Panc1 (cell line): ENCODE measurements around the gene C10orf105.

Experiments used
- CTCF ChIP-seq: fragments of 450-650 bp; IDR thresholded peaks from 2 replicates; pipeline ENCODE4 v1.5.1; 2017; ENCODE audit warnings: mild to moderate bottlenecking
- POLR2AphosphoS5 ChIP-seq: IDR thresholded peaks from 2 replicates; pipeline ENCODE4 v1.6.1; 2012; ENCODE audit warnings: mild to moderate bottlenecking, low read depth, low read length, moderate library complexity
- REST ChIP-seq, 2 experiments: IDR thresholded peaks; 2 replicates each; pipeline ENCODE4 v1.6.1; 2011 to 2012; ENCODE audit warnings: low read depth in 2 of 2, control low read depth in 1 of 2, low read length in 1 of 2, mild to moderate bottlenecking in 1 of 2, moderate library complexity in 1 of 2; ENCODE audit not compliant: insufficient read depth in 1 of 2
- SIN3A ChIP-seq: IDR thresholded peaks from 2 replicates; pipeline ENCODE4 v1.6.1; 2012; ENCODE audit warnings: low read depth, mild to moderate bottlenecking, low read length, moderate library complexity, borderline replicate concordance; ENCODE audit not compliant: insufficient read depth

- no peak for TF ChIP-seq CTCF
- no peak for TF ChIP-seq POLR2AphosphoS5
- no peak for TF ChIP-seq SIN3A
- no peak for TF ChIP-seq REST (IDR thresholded peaks at IDR 0.05; ENCODE audit: insufficient read depth in 1 of 2, low read depth in 2 of 2, low read length in 1 of 2)
These were observed 27.5 kb upstream of the C10orf105 start for GRCh38 chr10:71747039-71747531.
